Nephron (organoid): ENCODE results near the gene CWF19L2.
A peak's percentile ranks its signal among the peaks of the same experiment; 100 is the strongest.
"Not testable (repeated sequence)": the region's sequence is repeated elsewhere in the genome, so short reads cannot be mapped to it uniquely, and the experiment has no call there.

Experiments
- H3K27ac Mint-ChIP-seq, 3 experiments: 2 replicates each; pipeline ENCODE4 v1.8.0; 2020; ENCODE audit warnings: mixed read lengths in 3 of 3, mild to moderate bottlenecking in 2 of 3, moderate library complexity in 1 of 3
- H3K27me3 Mint-ChIP-seq: 2 replicates; pipeline ENCODE4 v1.8.0; 2021; ENCODE audit warnings: low read depth, mild to moderate bottlenecking, moderate library complexity, mixed read lengths
- H3K36me3 Mint-ChIP-seq: 2 replicates; pipeline ENCODE4 v1.8.0; 2020; ENCODE audit warnings: low read depth, mixed read lengths
- H3K4me1 Mint-ChIP-seq: 2 replicates; pipeline ENCODE4 v1.8.0; 2020; ENCODE audit warnings: mixed read lengths
- H3K4me3 Mint-ChIP-seq, 3 experiments: 2 replicates each; pipeline ENCODE4 v1.8.0; 2020; ENCODE audit warnings: mild to moderate bottlenecking in 3 of 3, mixed read lengths in 3 of 3, moderate library complexity in 2 of 3
- H3K9me3 Mint-ChIP-seq: 2 replicates; pipeline ENCODE4 v1.8.0; 2020; ENCODE audit warnings: mixed read lengths
- TF ChIP-seq, protein P1 (sequence below), 3 experiments: fragments of 200-600 bp; sonication (generic); IDR thresholded peaks; one replicate each; pipeline ENCODE4 v1.5.0; 2021; ENCODE audit warnings: antibody characterized with exemption in 3 of 3; ENCODE audit not compliant: unreplicated experiment in 3 of 3

CWF19L2 gene

DNA sequence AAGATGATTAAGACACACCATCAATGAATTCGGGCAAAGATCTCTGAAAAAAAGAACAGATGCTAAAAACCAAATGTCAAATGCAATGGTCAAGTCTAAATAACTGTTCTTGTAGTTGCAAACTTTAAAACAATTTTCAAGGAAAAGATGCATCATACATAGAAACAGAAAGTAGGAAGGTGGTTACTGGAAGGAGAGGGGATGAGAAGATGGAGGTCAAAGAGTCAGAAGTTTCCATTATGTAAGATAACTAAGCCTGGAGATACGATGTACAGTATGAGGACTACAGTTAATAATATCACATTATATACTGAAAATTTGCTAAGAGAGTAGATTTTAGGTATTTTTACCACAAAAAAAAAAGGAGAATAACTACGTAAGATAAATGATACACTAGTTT, 27.1 kb downstream of the CWF19L2 start:
- no peak overlapping the region for H3K4me3 Mint-ChIP-seq
- TF ChIP-seq, protein P1, sequence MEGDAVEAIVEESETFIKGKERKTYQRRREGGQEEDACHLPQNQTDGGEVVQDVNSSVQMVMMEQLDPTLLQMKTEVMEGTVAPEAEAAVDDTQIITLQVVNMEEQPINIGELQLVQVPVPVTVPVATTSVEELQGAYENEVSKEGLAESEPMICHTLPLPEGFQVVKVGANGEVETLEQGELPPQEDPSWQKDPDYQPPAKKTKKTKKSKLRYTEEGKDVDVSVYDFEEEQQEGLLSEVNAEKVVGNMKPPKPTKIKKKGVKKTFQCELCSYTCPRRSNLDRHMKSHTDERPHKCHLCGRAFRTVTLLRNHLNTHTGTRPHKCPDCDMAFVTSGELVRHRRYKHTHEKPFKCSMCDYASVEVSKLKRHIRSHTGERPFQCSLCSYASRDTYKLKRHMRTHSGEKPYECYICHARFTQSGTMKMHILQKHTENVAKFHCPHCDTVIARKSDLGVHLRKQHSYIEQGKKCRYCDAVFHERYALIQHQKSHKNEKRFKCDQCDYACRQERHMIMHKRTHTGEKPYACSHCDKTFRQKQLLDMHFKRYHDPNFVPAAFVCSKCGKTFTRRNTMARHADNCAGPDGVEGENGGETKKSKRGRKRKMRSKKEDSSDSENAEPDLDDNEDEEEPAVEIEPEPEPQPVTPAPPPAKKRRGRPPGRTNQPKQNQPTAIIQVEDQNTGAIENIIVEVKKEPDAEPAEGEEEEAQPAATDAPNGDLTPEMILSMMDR (IDR thresholded peaks at IDR 0.05; ENCODE audit: unreplicated experiment in 3 of 3): no peak
- no peaks in the 10 kb centered on the region for H3K4me1 Mint-ChIP-seq
- H3K9me3 Mint-ChIP-seq: no peaks in the 10 kb centered on the region
- H3K27me3 Mint-ChIP-seq: no peaks in the 10 kb centered on the region
- H3K36me3 Mint-ChIP-seq: peaks cover 25% of the 10 kb centered on the region
- H3K27ac Mint-ChIP-seq: no peak overlapping the region

DNA sequence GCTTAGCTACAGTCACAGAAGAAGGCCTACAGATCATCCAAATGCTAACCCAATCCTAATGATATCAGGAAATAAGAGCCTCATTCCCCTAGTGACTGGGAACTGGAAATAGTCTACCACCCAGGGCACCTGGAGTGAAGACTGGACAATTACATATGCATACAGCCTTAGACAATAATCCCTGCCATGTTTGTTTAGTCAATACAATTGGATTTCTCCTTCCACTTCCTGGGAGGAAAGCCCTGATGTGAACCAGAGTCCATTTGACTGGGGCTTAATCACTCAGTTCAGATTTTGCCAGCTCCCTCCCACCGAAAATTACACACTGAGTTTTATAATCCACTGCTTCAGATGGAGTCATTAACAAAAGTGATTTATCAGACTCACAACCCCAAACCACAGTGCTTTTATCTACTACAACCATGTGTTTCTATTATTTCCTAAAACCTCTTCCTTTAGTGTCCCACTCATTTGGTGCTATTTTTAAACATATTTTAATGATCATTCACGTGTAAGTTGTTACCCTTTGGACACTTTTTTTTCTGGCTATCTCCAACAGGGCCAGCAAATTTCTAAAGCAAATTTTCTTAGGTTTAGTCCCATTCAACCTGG, 29.9 kb downstream of the CWF19L2 start:
- no peak overlapping the region for H3K27ac Mint-ChIP-seq
- no peaks in the 10 kb centered on the region for H3K9me3 Mint-ChIP-seq
- H3K4me1 Mint-ChIP-seq: no peaks in the 10 kb centered on the region
- peaks cover 24% of the 10 kb centered on the region for H3K36me3 Mint-ChIP-seq
- TF ChIP-seq, protein P1 (IDR thresholded peaks at IDR 0.05; ENCODE audit: unreplicated experiment in 3 of 3): no peak
- H3K4me3 Mint-ChIP-seq: no peak overlapping the region
- no peaks in the 10 kb centered on the region for H3K27me3 Mint-ChIP-seq

DNA sequence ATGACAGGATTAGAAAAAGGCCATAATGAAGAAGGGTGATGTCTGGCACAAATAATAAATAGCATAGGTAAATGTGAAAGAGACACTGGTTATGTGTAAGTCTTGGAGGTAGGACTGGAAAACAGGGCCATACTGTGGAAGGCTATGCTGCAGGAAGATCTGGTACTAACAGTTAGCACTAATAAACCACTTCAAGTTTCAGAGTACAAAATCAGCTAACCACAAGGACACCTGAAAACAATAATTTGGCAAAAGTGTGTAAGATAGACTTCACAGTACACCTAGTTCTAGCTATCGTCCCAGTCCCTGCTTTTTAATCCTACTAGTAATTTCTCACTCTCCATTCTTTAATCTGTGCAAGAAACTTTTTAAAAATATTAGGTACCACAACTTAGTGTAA, 44.3 kb downstream of the CWF19L2 start:
- Mint-ChIP-seq H3K27me3 (no peaks in the 10 kb centered on the region), H3K27ac (no peak overlapping the region), H3K4me1 (no peaks in the 10 kb centered on the region), H3K4me3 (no peak overlapping the region), H3K9me3 (no peaks in the 10 kb centered on the region), H3K36me3 (peaks cover 29% of the 10 kb centered on the region)
- TF ChIP-seq, protein P1 (IDR thresholded peaks at IDR 0.05; ENCODE audit: unreplicated experiment in 3 of 3): no peak

DNA sequence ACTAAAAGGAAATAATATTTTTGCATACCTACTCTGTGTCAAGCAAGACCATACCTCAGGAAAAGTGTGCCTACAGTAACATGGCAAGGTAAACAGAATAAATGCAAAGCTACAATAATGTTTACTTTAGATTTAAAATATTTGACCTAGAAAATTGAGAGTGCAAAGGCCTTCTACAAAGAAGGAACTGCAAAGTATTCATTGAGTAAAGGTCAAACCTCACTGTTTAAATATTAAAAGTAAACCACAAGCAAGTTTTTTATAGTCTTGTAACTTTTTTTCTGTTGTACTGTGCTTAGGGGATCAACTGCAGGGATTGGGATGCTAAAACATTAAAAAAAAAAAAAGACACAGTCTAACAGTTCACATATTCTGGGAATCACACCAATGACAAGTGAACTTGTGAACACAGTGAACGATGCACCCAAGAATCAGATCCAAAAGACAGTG, 48.8 kb downstream of the CWF19L2 start:
- Mint-ChIP-seq H3K9me3 (peaks cover 4% of the 10 kb centered on the region), H3K27me3 (no peaks in the 10 kb centered on the region), H3K4me3 (no peak overlapping the region), H3K27ac (peak overlapping the region in 1 of 3 experiments; percentile 4), H3K4me1 (no peaks in the 10 kb centered on the region), H3K36me3 (peaks cover 25% of the 10 kb centered on the region)
- TF ChIP-seq, protein P1 (IDR thresholded peaks at IDR 0.05; ENCODE audit: unreplicated experiment in 3 of 3): no peak

DNA sequence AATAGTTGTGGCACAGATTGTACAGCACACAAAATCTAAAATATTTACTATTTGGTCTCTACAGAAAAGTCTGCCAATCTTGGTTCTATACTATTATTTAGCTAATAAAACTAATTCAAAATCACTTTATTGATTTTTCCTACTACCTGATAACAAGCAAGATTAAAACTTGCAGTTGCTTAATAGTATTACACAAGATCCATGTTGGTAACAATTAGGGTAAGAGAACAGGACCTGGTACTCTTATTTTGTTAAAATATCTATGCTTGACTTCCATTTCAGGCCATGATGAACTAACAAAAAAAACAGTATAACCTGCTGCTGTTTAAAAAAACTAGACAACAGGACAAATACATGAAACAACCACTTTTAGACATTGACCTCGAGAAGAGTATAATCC, 52.4 kb downstream of the CWF19L2 start:
- Mint-ChIP-seq H3K4me1 (no peaks in the 10 kb centered on the region), H3K27me3 (no peaks in the 10 kb centered on the region), H3K36me3 (peaks cover 49% of the 10 kb centered on the region), H3K4me3 (no peak overlapping the region), H3K9me3 (peaks cover 32% of the 10 kb centered on the region), H3K27ac (no peak overlapping the region)
- TF ChIP-seq, protein P1 (IDR thresholded peaks at IDR 0.05; ENCODE audit: unreplicated experiment in 3 of 3): no peak

DNA sequence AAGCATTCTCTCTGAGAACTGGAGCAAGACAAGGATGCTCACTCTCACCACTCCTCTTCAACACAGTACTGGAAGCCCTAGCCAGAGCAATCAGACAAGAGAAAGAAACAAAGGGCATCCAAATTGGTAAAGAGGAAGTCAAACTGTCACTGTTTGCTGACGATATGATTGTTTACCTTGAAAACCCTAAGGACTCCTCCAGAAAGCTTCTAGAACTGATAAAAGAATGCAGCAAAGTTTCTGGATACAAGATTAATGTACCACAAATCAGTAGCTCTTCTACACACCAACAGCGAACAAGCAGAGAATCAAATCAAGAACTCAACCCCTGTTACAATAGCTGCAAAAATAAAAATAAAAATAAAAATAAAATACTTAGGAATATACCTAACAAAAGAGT, 56.5 kb downstream of the CWF19L2 start:
- peaks cover 83% of the 10 kb centered on the region for H3K36me3 Mint-ChIP-seq
- H3K9me3 Mint-ChIP-seq: peaks cover 53% of the 10 kb centered on the region
- H3K4me1 Mint-ChIP-seq, H3K4me3 Mint-ChIP-seq, H3K27me3 Mint-ChIP-seq, H3K27ac Mint-ChIP-seq: not testable (repeated sequence)
